GM12878 (cell line): ENCODE data around the gene NUFIP1. TPM values are rescaled to one million over a fixed set of nuclear protein-coding genes. Genes with fewer than 3 reads are reported as not detected.

Experiments
- ATAC-seq: fragments of 200-7000 bp; cut with Tn5 transposase; 3 replicates; pipeline ENCODE4 v1.9.1; 2020; ENCODE audit warnings: mild to moderate bottlenecking, moderate library complexity
- BruUV-seq: library from RNA; stranded (reverse); fragments of 400-500 nt; replicated peaks from 2 replicates; lab custom pipeline; 2021; lab: Mats Ljungman, UMichigan
- CTCF ChIA-PET: fragments of 300-600 bp; sonication (Branson Sonifier 250); formaldehyde crosslinking; extraction: SDS; loops from one replicate; lab custom pipeline; 2021; ENCODE audit warnings: inconsistent platforms; lab: Yijun Ruan, JAX
- POLR2A ChIA-PET: fragments of 350-600 bp; formaldehyde crosslinking; extraction: SDS; loops from one replicate; lab custom pipeline; 2021; ENCODE audit warnings: inconsistent platforms; lab: Charles Lee
- RAD21 ChIA-PET: fragments of 300-600 bp; sonication (Branson Sonifier 250); formaldehyde crosslinking; loops from one replicate; lab custom pipeline; 2023; ENCODE audit warnings: antibody characterized with exemption; ENCODE audit not compliant: unreplicated experiment; lab: Charles Lee
- SMC1A ChIA-PET: fragments of 300-600 bp; sonication (Branson Sonifier 250); formaldehyde crosslinking; loops from one replicate; lab custom pipeline; 2023; ENCODE audit not compliant: unreplicated experiment, uncharacterized antibody; lab: Charles Lee
- DNase-seq: peaks from one replicate; pipeline ENCODE4 v3.0.0-alpha.2; 2011; ENCODE audit warnings: low read depth, low spot score
- FAIRE-seq: peaks from 3 replicates; lab custom pipeline; 2011; peaks lifted over from hg19 to GRCh38; lab: Jason Lieb, UNC
- H2AFZ ChIP-seq: 2 replicates; pipeline ENCODE4 v1.6.0; 2011; ENCODE audit warnings: low read depth, low read length, control low read depth; ENCODE audit not compliant: control insufficient read depth
- H3K27ac ChIP-seq: 2 replicates; pipeline ENCODE4 v1.5.1; 2011; ENCODE audit warnings: control low read depth; ENCODE audit not compliant: control insufficient read depth, insufficient read depth
- H3K27me3 ChIP-seq, 2 experiments: replicated peaks in 1 of 2; 2 replicates each; pipeline versions ENCODE4 v1.6.0 to v1.6.1; 2011; ENCODE audit warnings: low read length in 1 of 2; ENCODE audit not compliant: control insufficient read depth in 2 of 2, insufficient read depth in 2 of 2
- H3K36me3 ChIP-seq, 2 experiments: 2 replicates each; pipeline ENCODE4 v1.5.1; 2011; ENCODE audit warnings: low read length in 1 of 2; ENCODE audit not compliant: control insufficient read depth in 2 of 2, insufficient read depth in 2 of 2
- H3K4me1 ChIP-seq: 2 replicates; pipeline ENCODE4 v1.6.1; 2011; ENCODE audit warnings: mild to moderate bottlenecking, low read length, moderate library complexity, mixed read lengths; ENCODE audit not compliant: control insufficient read depth, insufficient read depth
- H3K4me2 ChIP-seq: 2 replicates; pipeline ENCODE4 v1.6.0; 2011; ENCODE audit warnings: control low read depth; ENCODE audit not compliant: control insufficient read depth, insufficient read depth
- H3K4me3 ChIP-seq: fragments of 200-600 bp; sonication (generic); 2 replicates; pipeline ENCODE4 v1.5.1; 2016
- H3K79me2 ChIP-seq: 2 replicates; pipeline ENCODE4 v1.6.0; 2011; ENCODE audit warnings: low read length; ENCODE audit not compliant: control insufficient read depth, insufficient read depth
- H3K9ac ChIP-seq: 2 replicates; pipeline ENCODE4 v1.8.0; 2011; ENCODE audit warnings: low read length, control low read depth, mixed read lengths; ENCODE audit not compliant: control insufficient read depth, insufficient read depth
- H3K9me3 ChIP-seq: replicated peaks from 3 replicates; pipeline ENCODE4 v1.5.1; 2011; ENCODE audit warnings: mild to moderate bottlenecking, low read length; ENCODE audit not compliant: control insufficient read depth, insufficient read depth
- H4K20me1 ChIP-seq: 2 replicates; pipeline ENCODE4 v1.6.0; 2011; ENCODE audit not compliant: control insufficient read depth, insufficient read depth
- ETV6 ChIP-seq, 2 experiments: fragments of 450-650 bp in 1 of 2; IDR thresholded peaks in 1 of 2; conservative IDR thresholded peaks in 1 of 2; 2 replicates each; pipeline ENCODE4 v1.6.1; 2014; ENCODE audit warnings: antibody characterized with exemption in 1 of 2, borderline replicate concordance in 1 of 2, low read depth in 1 of 2, mild to moderate bottlenecking in 1 of 2, moderate library complexity in 1 of 2
- GATAD2B ChIP-seq: fragments of 450-650 bp; conservative IDR thresholded peaks from 2 replicates; pipeline ENCODE4 v1.6.1; 2017; ENCODE audit warnings: low read depth, mild to moderate bottlenecking, moderate library complexity
- KAT2A ChIP-seq: conservative IDR thresholded peaks from 2 replicates; pipeline ENCODE4 v1.6.1; 2011; ENCODE audit warnings: low read depth, low read length; ENCODE audit not compliant: control insufficient read depth
- POU2F2 ChIP-seq: IDR thresholded peaks from 3 replicates; pipeline ENCODE4 v1.6.1; 2011; ENCODE audit warnings: low read depth, mild to moderate bottlenecking, low read length, borderline replicate concordance
- SPI1 ChIP-seq: IDR thresholded peaks from 2 replicates; pipeline ENCODE4 v1.6.1; 2011; ENCODE audit warnings: low read depth, mild to moderate bottlenecking, low read length, moderate library complexity, borderline replicate concordance; ENCODE audit not compliant: insufficient read depth
- WGBS: methylation state at CpG from one replicate; pipeline ENCODE4 v1.1.6; 2016; ENCODE audit warnings: low lambda C conversion rate; ENCODE audit not compliant: insufficient replicate concordance, insufficient coverage; ENCODE audit errors: missing lambda C conversion rate; 5-methylcytosine and 5-hydroxymethylcytosine counted together
- in situ Hi-C: fragments of 300-500 bp; cut with MboI; formaldehyde crosslinking; loops from 9 replicates; pipeline ENCODE4 v1.14.3; 2018; ENCODE audit warnings: mixed read lengths
- intact Hi-C: fragments of 100-400 bp; cut with micrococcal nuclease; formaldehyde crosslinking; loops from one replicate; pipeline ENCODE4 v1.14.2; 2022; ENCODE audit not compliant: unreplicated experiment
- polyA plus RNA-seq, 11 experiments: library from polyadenylated mRNA; depleted of rRNA in 4 of 11; unstranded in 6 of 11; stranded (reverse) in 5 of 11; fragments of >200 nt; fragmentation: Nextera tagmentation in 4 of 11; fragmentation: Illumina TruSeq in 1 of 11; extraction: Ambion mirVana in 4 of 11; extraction: Trizol in 1 of 11; gene quantifications; 1 replicate in 1 of 11; 2 replicates in 10 of 11; pipeline versions ENCODE4 v1.2.1 to v1.2.3, GENCODE V29; 2011 to 2016; ENCODE audit warnings: inconsistent platforms in 2 of 11, missing spikeins in 2 of 11, low read depth in 1 of 11
- total RNA-seq, 4 experiments: library from RNA; depleted of rRNA in 3 of 4; stranded (reverse); fragments of >200 nt in 3 of 4; fragmentation: Illumina TruSeq in 1 of 4; extraction: Trizol in 1 of 4; gene quantifications; 2 replicates each; pipeline versions ENCODE4 v1.2.1 to v1.2.3, GENCODE V29; 2013 to 2021
- TF ChIP-seq, protein P1 (sequence below): fragments of 450-650 bp; IDR thresholded peaks from 2 replicates; pipeline ENCODE4 v1.6.1; 2016; ENCODE audit warnings: mild to moderate bottlenecking
- TF ChIP-seq, protein P2 (sequence below): IDR thresholded peaks from 2 replicates; pipeline ENCODE4 v1.6.1; 2012; ENCODE audit warnings: low read depth, low read length, improper control_type of control experiment

NUFIP1 gene
- total and polyA plus RNA-seq, 10 of the 15 experiments (the other 5 are each of a cell fraction or from before 2014, with no cell fraction given), result 2.5 to 11.2 (median 7.0) TPM

DNA sequence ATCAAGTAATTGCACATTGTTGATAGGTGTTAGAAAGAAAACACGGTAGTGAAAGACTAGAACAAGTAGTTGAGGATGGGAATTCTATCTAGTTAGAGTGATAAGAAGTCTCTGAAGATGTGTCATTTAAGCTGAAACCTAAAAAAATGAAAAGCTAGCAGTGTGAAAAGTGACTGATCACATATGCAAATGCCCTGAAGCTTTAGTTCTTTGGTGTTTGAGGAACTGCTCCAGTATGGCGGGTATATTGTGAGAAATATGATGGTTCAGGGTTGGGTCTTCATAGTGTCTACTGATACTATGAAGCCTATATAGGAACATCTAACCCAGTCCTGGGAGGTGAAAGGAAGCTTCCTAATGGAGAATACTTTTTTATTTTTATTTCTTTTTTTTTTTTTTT, 45.1 kb upstream of the NUFIP1 start:
- ChIA-PET CTCF (interaction anchor here (1.0 to 1.8 kb wide), 4 partner anchors 12 to 551 kb away, joined by 3 to 5 read pairs (median 4); no protein-coding TSS in a partner anchor), RAD21 (no interaction called here), POLR2A (no interaction called here), SMC1A (interaction anchor here (2.2 kb wide), 1 partner anchor 13 kb away, joined by 9 read pairs; no protein-coding TSS in a partner anchor)
- WGBS, result 94% methylated on average over 2 of the region's 2 CpGs
- no peak overlapping the region for H3K9ac ChIP-seq
- DNase-seq (no peak), FAIRE-seq (no peak), ATAC-seq (no peak)
- TF ChIP-seq SPI1 (peak; percentile 18; the same call in 1 of the 2 replicates), KAT2A (no peak), POU2F2 (peak; percentile 25; the same call in 1 of the 3 replicates), GATAD2B (no peak), ETV6 (conservative IDR thresholded peaks at IDR 0.05 in 1 of 2, IDR thresholded peaks at IDR 0.05 in 1 of 2; ENCODE audit: borderline replicate concordance in 1 of 2, low read depth in 1 of 2) (no peak)
- TF ChIP-seq, protein P1, sequence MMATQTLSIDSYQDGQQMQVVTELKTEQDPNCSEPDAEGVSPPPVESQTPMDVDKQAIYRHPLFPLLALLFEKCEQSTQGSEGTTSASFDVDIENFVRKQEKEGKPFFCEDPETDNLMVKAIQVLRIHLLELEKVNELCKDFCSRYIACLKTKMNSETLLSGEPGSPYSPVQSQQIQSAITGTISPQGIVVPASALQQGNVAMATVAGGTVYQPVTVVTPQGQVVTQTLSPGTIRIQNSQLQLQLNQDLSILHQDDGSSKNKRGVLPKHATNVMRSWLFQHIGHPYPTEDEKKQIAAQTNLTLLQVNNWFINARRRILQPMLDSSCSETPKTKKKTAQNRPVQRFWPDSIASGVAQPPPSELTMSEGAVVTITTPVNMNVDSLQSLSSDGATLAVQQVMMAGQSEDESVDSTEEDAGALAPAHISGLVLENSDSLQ, result peak; percentile 17; the same call in 1 of the 2 replicates
- TF ChIP-seq, protein P2, sequence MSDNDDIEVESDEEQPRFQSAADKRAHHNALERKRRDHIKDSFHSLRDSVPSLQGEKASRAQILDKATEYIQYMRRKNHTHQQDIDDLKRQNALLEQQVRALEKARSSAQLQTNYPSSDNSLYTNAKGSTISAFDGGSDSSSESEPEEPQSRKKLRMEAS, result no peak
- no peaks in the 10 kb centered on the region for H4K20me1 ChIP-seq
- H3K79me2 ChIP-seq, result no peaks in the 10 kb centered on the region
- H3K36me3 ChIP-seq, result no peaks in the 10 kb centered on the region; a peak in 2 of 4 replicates
- H3K4me3 ChIP-seq, result no peak overlapping the region
- H2AFZ ChIP-seq, result no peak overlapping the region
- H3K9me3 ChIP-seq, result no peaks in the 10 kb centered on the region
- no peaks in the 10 kb centered on the region for H3K4me1 ChIP-seq
- no peaks in the 10 kb centered on the region for H3K27me3 ChIP-seq
- in situ Hi-C loops (no loop called here), intact Hi-C loops (no loop called here)
- H3K4me2 ChIP-seq, result no peak overlapping the region
- no TSS peak for BruUV-seq
- no peak overlapping the region for H3K27ac ChIP-seq
